C4-2B (cell line): ENCODE results near the gene MRPS30.

Source experiments
- ZFX ChIP-seq: fragments of 450-650 bp; IDR thresholded peaks from 2 replicates; pipeline ENCODE4 v1.6.1; 2017
- TF ChIP-seq, protein P1 (sequence below): fragments of 450-650 bp; conservative IDR thresholded peaks from 2 replicates; pipeline ENCODE4 v1.5.1; 2017; ENCODE audit warnings: mild to moderate bottlenecking

DNA sequence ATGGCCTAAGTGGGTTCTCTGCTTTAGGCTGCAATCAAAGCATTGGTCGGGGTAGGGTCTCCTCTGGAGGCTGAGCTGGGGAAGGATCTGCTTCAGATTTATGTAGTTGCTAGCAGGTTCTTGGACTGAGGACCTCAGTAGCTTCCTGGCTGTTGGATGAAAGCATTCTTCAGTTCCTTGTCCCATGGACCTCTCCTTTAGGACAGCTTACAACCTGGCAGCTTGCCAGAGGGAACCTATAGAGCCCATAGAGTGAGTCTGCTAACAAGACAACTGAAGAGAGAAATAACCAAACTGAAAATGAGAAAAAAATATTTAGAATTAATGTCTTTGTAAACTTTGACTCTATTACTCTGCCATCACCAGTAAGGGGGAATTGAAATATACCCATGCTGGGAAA is 12.4 kb downstream of the MRPS30 start:
- TF ChIP-seq, protein P1, sequence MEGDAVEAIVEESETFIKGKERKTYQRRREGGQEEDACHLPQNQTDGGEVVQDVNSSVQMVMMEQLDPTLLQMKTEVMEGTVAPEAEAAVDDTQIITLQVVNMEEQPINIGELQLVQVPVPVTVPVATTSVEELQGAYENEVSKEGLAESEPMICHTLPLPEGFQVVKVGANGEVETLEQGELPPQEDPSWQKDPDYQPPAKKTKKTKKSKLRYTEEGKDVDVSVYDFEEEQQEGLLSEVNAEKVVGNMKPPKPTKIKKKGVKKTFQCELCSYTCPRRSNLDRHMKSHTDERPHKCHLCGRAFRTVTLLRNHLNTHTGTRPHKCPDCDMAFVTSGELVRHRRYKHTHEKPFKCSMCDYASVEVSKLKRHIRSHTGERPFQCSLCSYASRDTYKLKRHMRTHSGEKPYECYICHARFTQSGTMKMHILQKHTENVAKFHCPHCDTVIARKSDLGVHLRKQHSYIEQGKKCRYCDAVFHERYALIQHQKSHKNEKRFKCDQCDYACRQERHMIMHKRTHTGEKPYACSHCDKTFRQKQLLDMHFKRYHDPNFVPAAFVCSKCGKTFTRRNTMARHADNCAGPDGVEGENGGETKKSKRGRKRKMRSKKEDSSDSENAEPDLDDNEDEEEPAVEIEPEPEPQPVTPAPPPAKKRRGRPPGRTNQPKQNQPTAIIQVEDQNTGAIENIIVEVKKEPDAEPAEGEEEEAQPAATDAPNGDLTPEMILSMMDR: no peak
- TF ChIP-seq ZFX: no peak
